Endothelial cell of umbilical vein (primary cell): ENCODE measurements around the gene MAFF. TPM values are rescaled to one million over a fixed set of nuclear protein-coding genes. Genes with fewer than 3 reads are reported as not detected.

ENCODE experiments used
- BruUV-seq: library from RNA; stranded (reverse); fragments of 400-500 nt; replicated peaks from 2 replicates; lab custom pipeline; 2021; lab: Mats Ljungman, UMichigan
- CTCF ChIA-PET: fragments of 300-600, 350-600 bp; sonication (Branson Sonifier 250); formaldehyde crosslinking; loops from one replicate; lab custom pipeline; 2021; ENCODE audit warnings: antibody characterized with exemption, inconsistent platforms; lab: Charles Lee
- POLR2A ChIA-PET: fragments of 300-600, 350-600 bp; sonication (Branson Sonifier 250); formaldehyde crosslinking; loops from one replicate; lab custom pipeline; 2021; ENCODE audit warnings: antibody characterized with exemption, inconsistent platforms; lab: Charles Lee
- DNase-seq: peaks from one replicate; pipeline ENCODE4 v3.0.0-alpha.2; 2011; ENCODE audit warnings: low read depth, low spot score
- FAIRE-seq: peaks from 2 replicates; lab custom pipeline; 2011; peaks lifted over from hg19 to GRCh38; lab: Jason Lieb, UNC
- H2AFZ ChIP-seq: 2 replicates; pipeline ENCODE4 v1.6.0; 2012; ENCODE audit warnings: low read depth, low read length, control low read depth, inconsistent platforms
- H3K27ac ChIP-seq: 2 replicates; pipeline ENCODE4 v1.5.1; 2011; ENCODE audit warnings: low read depth, mild to moderate bottlenecking, control low read depth, low read length, moderate library complexity; ENCODE audit not compliant: insufficient read depth
- H3K27me3 ChIP-seq, 2 experiments: 2 replicates each; pipeline versions ENCODE4 v1.6.0 to v1.6.1; 2011; ENCODE audit warnings: low read length in 2 of 2, mixed read lengths in 1 of 2; ENCODE audit not compliant: control insufficient read depth in 2 of 2, insufficient read depth in 2 of 2
- H3K36me3 ChIP-seq, 2 experiments: 2 replicates in 1 of 2; 3 replicates in 1 of 2; pipeline ENCODE4 v1.5.1; 2011; ENCODE audit warnings: low read length in 2 of 2, mild to moderate bottlenecking in 1 of 2, moderate library complexity in 1 of 2; ENCODE audit not compliant: control insufficient read depth in 2 of 2, insufficient read depth in 2 of 2; ENCODE audit errors: extremely low read depth in 1 of 2
- H3K4me1 ChIP-seq: 3 replicates; pipeline ENCODE4 v1.5.1; 2011; ENCODE audit warnings: mild to moderate bottlenecking, low read length; ENCODE audit not compliant: control insufficient read depth, insufficient read depth; ENCODE audit errors: extremely low read depth
- H3K4me2 ChIP-seq: 2 replicates; pipeline ENCODE4 v1.6.1; 2011; ENCODE audit warnings: low read length, control low read depth, mixed read lengths; ENCODE audit not compliant: insufficient read depth
- H3K4me3 ChIP-seq, 3 experiments: fragments of 200-600 bp in 1 of 3; sonication (generic), shearing (Covaris generic) in 1 of 3; replicated peaks in 1 of 3; 2 replicates each; pipeline ENCODE4 v1.5.1; 2011 to 2016; ENCODE audit warnings: control low read depth in 3 of 3, low read length in 3 of 3, mild to moderate bottlenecking in 2 of 3, inconsistent platforms in 1 of 3, low read depth in 1 of 3, moderate library complexity in 1 of 3; ENCODE audit not compliant: insufficient read depth in 1 of 3
- H3K79me2 ChIP-seq: 2 replicates; pipeline ENCODE4 v1.6.0; 2012; ENCODE audit warnings: low read length, inconsistent platforms; ENCODE audit not compliant: control insufficient read depth, insufficient read depth
- H3K9ac ChIP-seq: replicated peaks from 2 replicates; pipeline ENCODE3; 2011; ENCODE audit warnings: low read length, control low read depth; ENCODE audit not compliant: insufficient read depth; ENCODE audit errors: extremely low read depth
- H3K9me1 ChIP-seq: replicated peaks from 3 replicates; pipeline ENCODE4 v1.6.0; 2011; ENCODE audit warnings: mild to moderate bottlenecking, low read length; ENCODE audit not compliant: control insufficient read depth, insufficient read depth; ENCODE audit errors: extremely low read depth
- H3K9me3 ChIP-seq: replicated peaks from 2 replicates; pipeline ENCODE4 v1.5.1; 2012; ENCODE audit warnings: low read length, inconsistent platforms; ENCODE audit not compliant: control insufficient read depth, insufficient read depth
- H4K20me1 ChIP-seq: replicated peaks from 2 replicates; pipeline ENCODE3; 2011; ENCODE audit warnings: mild to moderate bottlenecking, low read length; ENCODE audit not compliant: control insufficient read depth, insufficient read depth; ENCODE audit errors: extremely low read depth
- CTCF ChIP-seq, 2 donors: IDR thresholded peaks; 1 replicate in 1 of 2; 2 replicates in 1 of 2; pipeline ENCODE4 v1.5.1; 2011; ENCODE audit warnings: low read length in 2 of 2, mild to moderate bottlenecking in 2 of 2, moderate library complexity in 2 of 2, control low read depth in 1 of 2, inconsistent platforms in 1 of 2, low read depth in 1 of 2; ENCODE audit not compliant: insufficient read depth in 1 of 2; ENCODE audit errors: extremely low read depth in 1 of 2
- EZH2 ChIP-seq: IDR thresholded peaks from 2 replicates; pipeline ENCODE4 v1.6.1; 2012; ENCODE audit warnings: borderline replicate concordance, low read depth, mild to moderate bottlenecking, moderate library complexity, low read length, inconsistent platforms; ENCODE audit not compliant: severe bottlenecking
- GATA2 ChIP-seq: IDR thresholded peaks from 2 replicates; pipeline ENCODE4 v1.7.0; 2011; ENCODE audit warnings: low read depth, mild to moderate bottlenecking, moderate library complexity, mixed read lengths, low read length; ENCODE audit not compliant: insufficient read length, insufficient read depth
- JUN ChIP-seq: IDR thresholded peaks from 2 replicates; pipeline ENCODE4 v1.6.1; 2011; ENCODE audit warnings: borderline replicate concordance, low read depth; ENCODE audit not compliant: insufficient read length, insufficient read depth
- MAX ChIP-seq: IDR thresholded peaks from 2 replicates; pipeline ENCODE4 v1.6.1; 2011; ENCODE audit not compliant: insufficient read depth, insufficient read length
- MYC ChIP-seq: IDR thresholded peaks from one replicate; pipeline ENCODE4 v1.6.1; 2011; ENCODE audit warnings: mild to moderate bottlenecking, low read depth, low read length
- POLR2A ChIP-seq: IDR thresholded peaks from 2 replicates; pipeline ENCODE4 v1.6.1; 2012; ENCODE audit warnings: low read depth, mild to moderate bottlenecking, control low read depth, low read length
- dilution Hi-C: fragments of 300-500 bp; cut with MboI; formaldehyde crosslinking; loops from one replicate; pipeline ENCODE4 v1.15.0; 2019; ENCODE audit warnings: low sequenced_read_pairs; ENCODE audit not compliant: extremely low pct_ligation_motif_present
- intact Hi-C: fragments of 100-400 bp; cut with micrococcal nuclease; formaldehyde crosslinking; loops from one replicate; pipeline ENCODE4 v1.10.0; 2022
- polyA plus RNA-seq, 4 experiments: library from polyadenylated mRNA; depleted of rRNA in 3 of 4; stranded (reverse) in 3 of 4; unstranded in 1 of 4; fragments of >200 nt; gene quantifications; 2 replicates each; pipeline versions ENCODE4 v1.2.1 to v1.2.3, GENCODE V29; 2011 to 2012; ENCODE audit warnings: missing spikeins in 1 of 4
- total RNA-seq: library from RNA; stranded (reverse); gene quantifications from 2 replicates; pipeline ENCODE4 v1.2.3, GENCODE V29; 2021

The MAFF gene
- total and polyA plus RNA-seq, 2 donors (not counting 3 experiments of a cell fraction or from before 2014, with no cell fraction given) = 29.0 to 61.2 TPM

- TF ChIP-seq EZH2 (no peak), POLR2A (no peak), MYC (no peak)
- no peak overlapping the region for H2AFZ ChIP-seq
- FAIRE-seq (no peak), DNase-seq (no peak)
- H3K4me1 ChIP-seq = peaks cover 38% of the 10 kb centered on the region
- no peak overlapping the region for H3K9ac ChIP-seq
- no peaks in the 10 kb centered on the region for H4K20me1 ChIP-seq
- no peak overlapping the region for H3K4me2 ChIP-seq
- ChIA-PET POLR2A (no interaction called here), CTCF (no interaction called here)
- no peak overlapping the region for H3K4me3 ChIP-seq
- H3K36me3 ChIP-seq = peaks cover 5 to 24% of the 10 kb centered on the region in 2 experiments
- no peak overlapping the region for H3K27ac ChIP-seq
- dilution Hi-C loops (no loop called here), intact Hi-C loops (loop anchor here (5.0 to 10.0 kb wide), 3 partner anchors 37 to 339 kb away; partner anchors contain the start of genes DMC1 and TMEM184B)
- BruUV-seq = no TSS peak
- H3K9me3 ChIP-seq = no peaks in the 10 kb centered on the region
- H3K27me3 ChIP-seq = no peaks in the 10 kb centered on the region
- no peaks in the 10 kb centered on the region for H3K9me1 ChIP-seq
- peaks cover 3% of the 10 kb centered on the region for H3K79me2 ChIP-seq
Observed at GRCh38 chr22:38235240-38235850, 33.6 kb downstream of the MAFF start.

- ChIA-PET CTCF (no interaction called here), POLR2A (no interaction called here)
- Histone ChIP-seq H3K79me2 (peaks cover 3% of the 10 kb centered on the region), H3K4me2 (no peak overlapping the region), H4K20me1 (no peaks in the 10 kb centered on the region), H3K9me3 (no peaks in the 10 kb centered on the region), H3K27ac (no peak overlapping the region), H3K4me3 (no peak overlapping the region), H3K36me3 (peaks cover 5 to 24% of the 10 kb centered on the region in 2 experiments), H2AFZ (no peak overlapping the region), H3K9ac (no peak overlapping the region), H3K27me3 (no peaks in the 10 kb centered on the region), H3K4me1 (peaks cover 36% of the 10 kb centered on the region), H3K9me1 (no peaks in the 10 kb centered on the region)
- FAIRE-seq (no peak), DNase-seq (no peak)
- intact Hi-C loops (loop anchor here (5.0 to 10.0 kb wide), 3 partner anchors 36 to 338 kb away; partner anchors contain the start of genes DMC1 and TMEM184B), dilution Hi-C loops (no loop called here)
- BruUV-seq = no TSS peak
- no peak for TF ChIP-seq MAX
- TF ChIP-seq JUN = no peak
- no peak for TF ChIP-seq GATA2
- TF ChIP-seq POLR2A = no peak
- TF ChIP-seq CTCF (IDR thresholded peaks at IDR 0.05; ENCODE audit: extremely low read depth in 1 of 2, insufficient read depth in 1 of 2, low read depth in 1 of 2, low read length in 2 of 2) = no peak
- no peak for TF ChIP-seq MYC
Observed at GRCh38 chr22:38236786-38237185, 35.0 kb downstream of the MAFF start.
